Measurements from ENCODE around the gene WSCD1. TPM values are rescaled to one million over a fixed set of nuclear protein-coding genes. Genes with fewer than 3 reads are reported as not detected.

Gene WSCD1
- total and polyA plus RNA-seq, 2 of the 4 experiments (the other 2 are of a cell fraction) = 0.07 TPM; not detected in 1

DNA sequence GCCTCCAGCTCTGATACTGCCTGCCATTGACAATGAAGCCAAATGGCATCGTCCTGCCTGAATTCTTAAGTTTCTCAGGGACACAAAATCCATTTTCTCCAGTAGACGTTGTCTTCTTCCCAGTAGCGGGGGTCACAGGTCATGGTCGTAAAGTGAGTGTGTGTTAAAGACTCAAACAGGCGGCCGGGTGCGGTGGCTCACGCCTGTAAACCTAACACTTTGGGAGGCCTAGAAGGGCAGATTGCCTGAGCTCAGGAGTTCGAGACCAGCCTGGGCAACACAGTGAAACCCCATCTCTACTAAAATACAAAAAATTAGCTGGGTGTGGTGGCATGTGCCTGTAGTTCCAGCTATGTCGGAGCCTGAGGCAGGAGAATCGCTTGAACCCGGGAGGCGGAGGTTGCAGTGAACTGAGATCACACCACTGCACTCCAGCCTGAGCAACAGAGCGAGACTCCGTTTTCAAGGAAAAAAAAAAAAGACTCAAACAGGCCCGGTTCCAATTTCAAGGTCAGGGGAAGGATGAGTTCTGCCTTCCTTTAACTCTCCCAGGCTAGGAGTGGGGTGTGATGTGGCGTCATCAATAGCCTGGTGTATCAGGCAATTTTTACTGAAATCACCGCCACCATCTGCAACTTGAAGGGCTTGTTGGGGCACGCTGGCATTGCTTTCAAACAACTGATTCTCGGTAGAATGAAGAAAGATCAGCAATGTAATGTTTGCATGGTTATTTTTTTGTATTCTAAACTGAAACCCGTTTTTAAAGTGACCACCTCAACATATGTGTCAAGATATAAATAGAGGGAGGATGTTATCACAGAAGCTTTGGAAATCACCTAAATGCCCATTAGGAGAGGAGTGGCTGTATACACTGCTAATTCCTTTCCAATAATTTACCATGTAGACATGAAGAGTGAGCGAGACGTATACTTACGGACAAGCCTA lies 91.0 kb downstream of the WSCD1 start:
- POLR2A ChIA-PET (ENCODE audit: unreplicated experiment) = no interaction called here
- TF ChIP-seq, protein P1, sequence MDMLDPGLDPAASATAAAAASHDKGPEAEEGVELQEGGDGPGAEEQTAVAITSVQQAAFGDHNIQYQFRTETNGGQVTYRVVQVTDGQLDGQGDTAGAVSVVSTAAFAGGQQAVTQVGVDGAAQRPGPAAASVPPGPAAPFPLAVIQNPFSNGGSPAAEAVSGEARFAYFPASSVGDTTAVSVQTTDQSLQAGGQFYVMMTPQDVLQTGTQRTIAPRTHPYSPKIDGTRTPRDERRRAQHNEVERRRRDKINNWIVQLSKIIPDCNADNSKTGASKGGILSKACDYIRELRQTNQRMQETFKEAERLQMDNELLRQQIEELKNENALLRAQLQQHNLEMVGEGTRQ (IDR thresholded peaks at IDR 0.05; ENCODE audit: low read depth, low read length) = no peak
- TF ChIP-seq CHD1 (IDR thresholded peaks at IDR 0.05; ENCODE audit: low read depth, low read length) (no peak), FOS (IDR thresholded peaks at IDR 0.05; ENCODE audit: low read depth, low read length) (no peak), BHLHE40 (IDR thresholded peaks at IDR 0.05; ENCODE audit: low read depth, low read length) (no peak), CEBPB (IDR thresholded peaks at IDR 0.05; ENCODE audit: low read depth, low read length) (no peak), MAZ (IDR thresholded peaks at IDR 0.05; ENCODE audit: borderline replicate concordance, low read depth, low read length) (no peak), RCOR1 (IDR thresholded peaks at IDR 0.05; ENCODE audit: insufficient replicate concordance, low read length) (no peak), RAD21 (IDR thresholded peaks at IDR 0.05; ENCODE audit: low read length) (no peak), RFX5 (IDR thresholded peaks at IDR 0.05; ENCODE audit: low read depth, low read length) (no peak), POLR2A (IDR thresholded peaks at IDR 0.05; ENCODE audit: low read depth, low read length) (no peak), SMC3 (IDR thresholded peaks at IDR 0.05; ENCODE audit: low read depth, low read length) (no peak), NFE2L2 (IDR thresholded peaks at IDR 0.05; ENCODE audit: low read depth, low read length) (no peak)
- TF ChIP-seq, protein P2, sequence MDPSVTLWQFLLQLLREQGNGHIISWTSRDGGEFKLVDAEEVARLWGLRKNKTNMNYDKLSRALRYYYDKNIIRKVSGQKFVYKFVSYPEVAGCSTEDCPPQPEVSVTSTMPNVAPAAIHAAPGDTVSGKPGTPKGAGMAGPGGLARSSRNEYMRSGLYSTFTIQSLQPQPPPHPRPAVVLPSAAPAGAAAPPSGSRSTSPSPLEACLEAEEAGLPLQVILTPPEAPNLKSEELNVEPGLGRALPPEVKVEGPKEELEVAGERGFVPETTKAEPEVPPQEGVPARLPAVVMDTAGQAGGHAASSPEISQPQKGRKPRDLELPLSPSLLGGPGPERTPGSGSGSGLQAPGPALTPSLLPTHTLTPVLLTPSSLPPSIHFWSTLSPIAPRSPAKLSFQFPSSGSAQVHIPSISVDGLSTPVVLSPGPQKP (IDR thresholded peaks at IDR 0.05; ENCODE audit: borderline replicate concordance, low read depth, low read length) = no peak
- TF ChIP-seq, protein P3, sequence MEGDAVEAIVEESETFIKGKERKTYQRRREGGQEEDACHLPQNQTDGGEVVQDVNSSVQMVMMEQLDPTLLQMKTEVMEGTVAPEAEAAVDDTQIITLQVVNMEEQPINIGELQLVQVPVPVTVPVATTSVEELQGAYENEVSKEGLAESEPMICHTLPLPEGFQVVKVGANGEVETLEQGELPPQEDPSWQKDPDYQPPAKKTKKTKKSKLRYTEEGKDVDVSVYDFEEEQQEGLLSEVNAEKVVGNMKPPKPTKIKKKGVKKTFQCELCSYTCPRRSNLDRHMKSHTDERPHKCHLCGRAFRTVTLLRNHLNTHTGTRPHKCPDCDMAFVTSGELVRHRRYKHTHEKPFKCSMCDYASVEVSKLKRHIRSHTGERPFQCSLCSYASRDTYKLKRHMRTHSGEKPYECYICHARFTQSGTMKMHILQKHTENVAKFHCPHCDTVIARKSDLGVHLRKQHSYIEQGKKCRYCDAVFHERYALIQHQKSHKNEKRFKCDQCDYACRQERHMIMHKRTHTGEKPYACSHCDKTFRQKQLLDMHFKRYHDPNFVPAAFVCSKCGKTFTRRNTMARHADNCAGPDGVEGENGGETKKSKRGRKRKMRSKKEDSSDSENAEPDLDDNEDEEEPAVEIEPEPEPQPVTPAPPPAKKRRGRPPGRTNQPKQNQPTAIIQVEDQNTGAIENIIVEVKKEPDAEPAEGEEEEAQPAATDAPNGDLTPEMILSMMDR (conservative IDR thresholded peaks at IDR 0.05; ENCODE audit: low read depth, low read length) = no peak

More for the DNA sequence above, 91.0 kb downstream of the WSCD1 start:
- H2BK5ac ChIP-seq (ENCODE audit: low read depth, low read length, poor library complexity, severe bottlenecking) = no peak overlapping the region
- H4K20me1 ChIP-seq (ENCODE audit: insufficient read depth, low read length) = no peaks in the 10 kb centered on the region
- no peaks in the 10 kb centered on the region for H3K9me1 ChIP-seq (ENCODE audit: insufficient read depth, low read length)
- H3K4me1 ChIP-seq (ENCODE audit: control insufficient read depth, insufficient read depth, low read length) = no peaks in the 10 kb centered on the region
- no peak overlapping the region for H2AK5ac ChIP-seq (ENCODE audit: low read depth, low read length)
- no peak overlapping the region for H3K27ac ChIP-seq (ENCODE audit: insufficient read depth, low read length)
- H3K18ac ChIP-seq (ENCODE audit: low read depth, low read length) = no peak overlapping the region
- 60% methylated on average over 3 of the region's 24 CpGs; no CpG with 5 or more reads in 1 of the 2 experiments for WGBS, 2 experiments (ENCODE audit: extremely low coverage in 2 of 2, insufficient read length in 1 of 2)
- DNase-seq = no peak
- no peak for ATAC-seq (ENCODE audit: low read depth)
- no peak overlapping the region for H2BK20ac ChIP-seq (ENCODE audit: low read depth, low read length)
- H2AFZ ChIP-seq (replicated peaks; ENCODE audit: low read length, poor library complexity) = no peak overlapping the region
- no peak overlapping the region for H2BK15ac ChIP-seq (ENCODE audit: low read depth, low read length)
- in situ Hi-C loops (cut with MboI; ENCODE audit: low sequenced_read_pairs) = no loop called here
- H3K27me3 ChIP-seq (ENCODE audit: control insufficient read depth, insufficient read depth, low read length) = no peaks in the 10 kb centered on the region
- no peaks in the 10 kb centered on the region for H3K36me3 ChIP-seq (ENCODE audit: control insufficient read depth, insufficient read depth, low read length)
- H3K9ac ChIP-seq (ENCODE audit: low read depth, low read length) = no peak overlapping the region
- no peaks in the 10 kb centered on the region for H3K79me1 ChIP-seq (ENCODE audit: low read depth in 1 of 2, low read length in 2 of 2)
- CTCF ChIA-PET = interaction anchor here (0.6 kb wide), 1 partner anchor 322 kb away, joined by 3 read pairs; no protein-coding TSS in a partner anchor
- H3K4ac ChIP-seq (ENCODE audit: low read depth, low read length) = no peak overlapping the region
- no peak overlapping the region for H3K4me3 ChIP-seq (ENCODE audit: insufficient read depth, low read depth, low read length)
- no peak overlapping the region for H3K4me2 ChIP-seq (ENCODE audit: low read depth, low read length)
- H4K5ac ChIP-seq (ENCODE audit: low read depth, low read length) = no peak overlapping the region
- H3K56ac ChIP-seq (ENCODE audit: extremely low read depth, insufficient read depth, low read length) = no peak overlapping the region
- H3K23ac ChIP-seq (ENCODE audit: low read depth, low read length) = no peak overlapping the region
- H2BK120ac ChIP-seq (ENCODE audit: low read depth, low read length) = no peak overlapping the region
- BruUV-seq (replicated peaks) = no TSS peak
- peaks cover 18% of the 10 kb centered on the region; the same call in 1 of the 2 replicates for H3K9me3 ChIP-seq (ENCODE audit: control insufficient read depth, insufficient read depth, low read length)
- H4K8ac ChIP-seq (ENCODE audit: low read depth in 2 of 2, low read length in 2 of 2) = no peak overlapping the region
- no peak overlapping the region for H2AK9ac ChIP-seq (replicated peaks; ENCODE audit: low read depth, low read length, poor library complexity)
- dilution Hi-C loops (cut with HindIII; ENCODE audit: low sequenced_read_pairs, unreplicated experiment) = no loop called here
- intact Hi-C loops (cut with micrococcal nuclease) = no loop called here
- no peak overlapping the region for H3K14ac ChIP-seq (replicated peaks; ENCODE audit: low read depth, low read length)
- no peak overlapping the region for H4K91ac ChIP-seq (ENCODE audit: insufficient read depth, low read depth, low read length)

Measured in IMR-90 (cell line).